Endodermal cell (in vitro differentiated cells): Measurements from ENCODE around the gene CAV1. TPM values are rescaled to one million over a fixed set of nuclear protein-coding genes. Genes with fewer than 3 reads are reported as not detected.

Experiments used
- DNase-seq: peaks from one replicate; pipeline ENCODE4 v3.0.0-alpha.2; 2017
- H3K27ac ChIP-seq: 2 replicates; pipeline ENCODE4 v1.5.1; 2013; ENCODE audit warnings: mild to moderate bottlenecking, low read depth, low read length, moderate library complexity
- H3K27me3 ChIP-seq: 2 replicates; pipeline ENCODE4 v1.6.1; 2013; ENCODE audit warnings: mild to moderate bottlenecking, low read length, moderate library complexity; ENCODE audit not compliant: insufficient read depth, control insufficient read depth, poor library complexity, severe bottlenecking
- H3K36me3 ChIP-seq: 2 replicates; pipeline ENCODE4 v1.7.0; 2013; ENCODE audit warnings: mild to moderate bottlenecking, low read length, moderate library complexity; ENCODE audit not compliant: control insufficient read depth, insufficient read depth
- H3K4me1 ChIP-seq: one replicate; pipeline ENCODE4 v1.7.0; 2013; ENCODE audit warnings: low read length; ENCODE audit not compliant: control insufficient read depth, insufficient read depth
- H3K4me3 ChIP-seq: 2 replicates; pipeline ENCODE4 v1.5.1; 2013; ENCODE audit warnings: mild to moderate bottlenecking, low read length, moderate library complexity
- H3K9ac ChIP-seq: 2 replicates; pipeline ENCODE4 v1.6.1; 2013; ENCODE audit warnings: mild to moderate bottlenecking, low read length, moderate library complexity; ENCODE audit not compliant: poor library complexity, severe bottlenecking; ENCODE audit errors: extremely low read depth
- H3K9me3 ChIP-seq: 2 replicates; pipeline ENCODE4 v1.6.1; 2013; ENCODE audit warnings: mild to moderate bottlenecking, low read length, moderate library complexity; ENCODE audit not compliant: control insufficient read depth
- H3K27ac Mint-ChIP-seq: 2 replicates; pipeline ENCODE4 v1.8.0; 2020; ENCODE audit warnings: mixed read lengths
- H3K27me3 Mint-ChIP-seq: 2 replicates; pipeline ENCODE4 v1.8.0; 2021; ENCODE audit warnings: mild to moderate bottlenecking, mixed read lengths; ENCODE audit not compliant: insufficient read depth
- H3K36me3 Mint-ChIP-seq: 2 replicates; pipeline ENCODE4 v1.8.0; 2020; ENCODE audit warnings: low read depth, mixed read lengths
- H3K4me1 Mint-ChIP-seq: 2 replicates; pipeline ENCODE4 v1.8.0; 2020; ENCODE audit warnings: mixed read lengths
- H3K4me3 Mint-ChIP-seq: 2 replicates; pipeline ENCODE4 v1.8.0; 2020; ENCODE audit warnings: mild to moderate bottlenecking, moderate library complexity, mixed read lengths
- H3K9me3 Mint-ChIP-seq: 2 replicates; pipeline ENCODE4 v1.8.0; 2020; ENCODE audit warnings: mild to moderate bottlenecking, mixed read lengths
- CTCF ChIP-seq: fragments of 200-600 bp; sonication (generic); conservative IDR thresholded peaks from 2 replicates; pipeline ENCODE4 v1.5.0; 2021; ENCODE audit warnings: antibody characterized with exemption, mild to moderate bottlenecking
- WGBS, 2 experiments: methylation state at CpG; one replicate each; pipeline versions ENCODE4 v1.1.5 to v1.1.7; 2013; ENCODE audit warnings: missing lambda C conversion rate in 2 of 2, mixed read lengths in 1 of 2; ENCODE audit not compliant: insufficient coverage in 1 of 2, insufficient read length in 1 of 2; 5-methylcytosine and 5-hydroxymethylcytosine counted together
- total RNA-seq, 2 donors: library from RNA; stranded (reverse); fragmentation: NEBNext Ultra II Directional in 1 of 2; extraction: Animal tissue kit (Norgen Biotek cat#: 25700) in 1 of 2; gene quantifications; 2 replicates in 1 of 2; 3 replicates in 1 of 2; pipeline ENCODE4 v1.2.1, GENCODE V29; 2021

Gene CAV1
- total RNA-seq, 2 donors from 2014 or later: 4.9 to 8.8 TPM

- no peaks in the 10 kb centered on the region for H3K9me3 Mint-ChIP-seq
- H3K9ac ChIP-seq: no peak overlapping the region
Observed at GRCh38 chr7:116512520-116513188, 12.2 kb upstream of the CAV1 start.

GRCh38 chr7:116515584-116515983 is 9.3 kb upstream of the CAV1 start:
- Histone ChIP-seq H3K4me3 (no peak overlapping the region), H3K27ac (no peak overlapping the region), H3K4me1 (no peaks in the 10 kb centered on the region), H3K36me3 (no peaks in the 10 kb centered on the region), H3K9me3 (no peaks in the 10 kb centered on the region), H3K9ac (no peak overlapping the region), H3K27me3 (no peaks in the 10 kb centered on the region)
- peaks cover 11% of the 10 kb centered on the region for H3K4me1 Mint-ChIP-seq
- H3K4me3 Mint-ChIP-seq: no peak overlapping the region
- H3K36me3 Mint-ChIP-seq: no peaks in the 10 kb centered on the region
- H3K27ac Mint-ChIP-seq: no peak overlapping the region
- H3K9me3 Mint-ChIP-seq: no peaks in the 10 kb centered on the region
- no peak for TF ChIP-seq CTCF
- no peak for DNase-seq
- peaks cover 12% of the 10 kb centered on the region for H3K27me3 Mint-ChIP-seq

More at GRCh38 chr7:116512520-116513188, 12.2 kb upstream of the CAV1 start:
- no peak for DNase-seq
- 93 to 100% methylated on average over 2 to 4 of the region's 4 CpGs for WGBS, 2 experiments
- Histone ChIP-seq H3K4me3 (no peak overlapping the region), H3K27me3 (no peaks in the 10 kb centered on the region), H3K9me3 (no peaks in the 10 kb centered on the region), H3K4me1 (no peaks in the 10 kb centered on the region), H3K36me3 (no peaks in the 10 kb centered on the region), H3K27ac (no peak overlapping the region)
- Mint-ChIP-seq H3K27me3 (peaks cover 4% of the 10 kb centered on the region), H3K4me1 (peaks cover 11% of the 10 kb centered on the region), H3K27ac (no peak overlapping the region), H3K36me3 (no peaks in the 10 kb centered on the region), H3K4me3 (no peak overlapping the region)
- no peak for TF ChIP-seq CTCF

- no peaks in the 10 kb centered on the region for H3K36me3 ChIP-seq
Observed at GRCh38 chr7:116516324-116516723, 8.5 kb upstream of the CAV1 start.

More at GRCh38 chr7:116516324-116516723, 8.5 kb upstream of the CAV1 start:
- Mint-ChIP-seq H3K27me3 (peaks cover 15% of the 10 kb centered on the region), H3K9me3 (no peaks in the 10 kb centered on the region), H3K4me3 (no peak overlapping the region), H3K27ac (no peak overlapping the region), H3K36me3 (no peaks in the 10 kb centered on the region), H3K4me1 (peaks cover 11% of the 10 kb centered on the region)
- Histone ChIP-seq H3K9ac (no peak overlapping the region), H3K27ac (no peak overlapping the region), H3K27me3 (no peaks in the 10 kb centered on the region), H3K4me3 (no peak overlapping the region), H3K9me3 (no peaks in the 10 kb centered on the region), H3K4me1 (no peaks in the 10 kb centered on the region)
- no peak for TF ChIP-seq CTCF
- no peak for DNase-seq
